HFF-Myc (cell line): ENCODE results near the gene PIEZO2.

ENCODE experiments used
- DNase-seq: peaks from one replicate; pipeline ENCODE4 v3.0.0-alpha.2; 2011; ENCODE audit warnings: low read depth; ENCODE audit errors: extremely low read depth
- H3K4me3 ChIP-seq: replicated peaks from 2 replicates; pipeline ENCODE4 v1.5.1; 2011; ENCODE audit warnings: low read depth, mild to moderate bottlenecking, control low read depth, low read length
- TF ChIP-seq, protein P1 (sequence below): IDR thresholded peaks from 2 replicates; pipeline ENCODE4 v1.5.1; 2012; ENCODE audit warnings: mild to moderate bottlenecking, low read depth, low read length, control low read depth; ENCODE audit errors: missing control alignments

The PIEZO2 gene

DNA sequence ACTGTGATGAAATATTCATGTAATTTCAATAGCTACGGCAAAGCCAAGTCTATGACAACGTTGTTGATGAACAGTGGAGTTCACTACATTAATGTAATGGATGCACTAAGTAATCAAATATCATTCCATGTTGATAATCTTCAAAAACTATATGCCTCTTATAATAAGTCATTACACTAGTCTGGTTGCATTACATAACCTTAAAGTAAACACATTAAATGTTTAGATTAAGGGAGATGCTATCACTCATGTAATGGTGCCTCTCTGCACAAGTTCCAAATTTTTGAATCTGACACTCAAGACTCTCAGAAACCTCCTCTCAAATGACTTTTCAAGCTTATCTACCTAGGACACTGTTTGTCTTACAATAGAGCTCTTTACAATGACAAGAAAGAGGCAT is 35.4 kb downstream of the PIEZO2 start:
- TF ChIP-seq, protein P1, sequence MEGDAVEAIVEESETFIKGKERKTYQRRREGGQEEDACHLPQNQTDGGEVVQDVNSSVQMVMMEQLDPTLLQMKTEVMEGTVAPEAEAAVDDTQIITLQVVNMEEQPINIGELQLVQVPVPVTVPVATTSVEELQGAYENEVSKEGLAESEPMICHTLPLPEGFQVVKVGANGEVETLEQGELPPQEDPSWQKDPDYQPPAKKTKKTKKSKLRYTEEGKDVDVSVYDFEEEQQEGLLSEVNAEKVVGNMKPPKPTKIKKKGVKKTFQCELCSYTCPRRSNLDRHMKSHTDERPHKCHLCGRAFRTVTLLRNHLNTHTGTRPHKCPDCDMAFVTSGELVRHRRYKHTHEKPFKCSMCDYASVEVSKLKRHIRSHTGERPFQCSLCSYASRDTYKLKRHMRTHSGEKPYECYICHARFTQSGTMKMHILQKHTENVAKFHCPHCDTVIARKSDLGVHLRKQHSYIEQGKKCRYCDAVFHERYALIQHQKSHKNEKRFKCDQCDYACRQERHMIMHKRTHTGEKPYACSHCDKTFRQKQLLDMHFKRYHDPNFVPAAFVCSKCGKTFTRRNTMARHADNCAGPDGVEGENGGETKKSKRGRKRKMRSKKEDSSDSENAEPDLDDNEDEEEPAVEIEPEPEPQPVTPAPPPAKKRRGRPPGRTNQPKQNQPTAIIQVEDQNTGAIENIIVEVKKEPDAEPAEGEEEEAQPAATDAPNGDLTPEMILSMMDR, result no peak
- H3K4me3 ChIP-seq, result no peak overlapping the region
- DNase-seq, result no peak

DNA sequence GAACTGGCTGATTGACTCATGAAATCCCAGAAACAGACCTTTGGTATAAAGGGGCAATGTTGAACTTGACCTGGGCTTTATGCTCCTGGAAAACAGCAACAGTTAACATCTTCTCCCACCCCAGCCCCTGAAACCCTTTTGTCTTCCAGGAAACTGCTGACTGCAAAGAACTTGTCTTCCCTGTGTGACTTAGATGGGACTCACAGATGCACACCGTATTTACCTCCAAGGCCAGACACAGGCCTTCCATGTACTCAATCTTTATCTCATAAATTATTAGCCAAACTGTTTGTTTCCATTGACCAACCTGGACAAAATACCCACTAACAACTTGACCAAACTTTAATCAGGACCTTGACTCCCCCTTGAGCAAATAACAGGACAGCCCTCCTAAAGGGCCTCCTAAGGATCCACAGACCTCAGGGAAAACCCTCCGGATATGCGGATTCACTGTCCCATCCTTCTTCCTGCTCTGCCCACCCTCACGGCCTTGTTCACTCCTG is 36.3 kb downstream of the PIEZO2 start:
- no peak overlapping the region for H3K4me3 ChIP-seq
- DNase-seq, result no peak
- TF ChIP-seq, protein P1, result no peak

DNA sequence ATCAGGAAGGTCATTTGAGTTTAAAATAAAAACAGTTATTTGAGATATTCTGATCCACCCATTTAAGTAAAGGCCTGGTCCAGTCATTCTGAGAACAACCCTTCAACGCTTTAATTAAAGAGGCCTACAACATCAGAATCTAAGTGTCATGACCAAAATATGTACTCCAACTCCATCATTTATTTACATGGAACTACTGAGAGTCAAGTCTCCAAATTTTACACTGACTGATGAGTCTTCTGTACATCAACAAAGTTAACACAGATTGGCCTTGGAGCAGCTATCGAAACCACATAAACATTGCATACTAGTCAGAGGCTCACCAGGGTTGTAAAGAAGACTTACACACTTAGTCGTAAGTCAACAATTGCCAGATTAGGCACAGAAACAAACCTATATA is 37.1 kb downstream of the PIEZO2 start:
- TF ChIP-seq, protein P1, result no peak
- H3K4me3 ChIP-seq, result no peak overlapping the region
- DNase-seq, result no peak

DNA sequence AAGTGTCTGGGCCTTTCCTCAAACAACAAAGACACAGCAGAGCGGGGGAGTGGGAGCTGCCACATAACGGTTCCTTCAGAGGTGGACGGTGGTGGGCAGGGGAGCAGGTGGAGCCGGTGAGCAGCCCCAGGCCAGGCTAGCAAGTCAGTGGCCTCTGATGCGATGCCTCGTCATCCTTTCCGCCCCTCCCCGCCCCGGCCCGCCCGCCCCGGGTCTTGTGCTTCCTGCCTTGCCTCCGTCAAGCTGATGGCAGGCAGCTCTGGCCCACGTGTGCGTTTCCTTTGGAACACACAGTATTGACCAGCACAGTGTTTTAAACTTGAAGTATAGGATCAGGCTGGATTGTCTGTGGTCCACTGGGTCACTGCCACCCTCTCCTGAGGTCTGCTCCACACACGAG is 38.9 kb downstream of the PIEZO2 start:
- DNase-seq, result no peak
- H3K4me3 ChIP-seq, result no peak overlapping the region
- TF ChIP-seq, protein P1, result no peak

DNA sequence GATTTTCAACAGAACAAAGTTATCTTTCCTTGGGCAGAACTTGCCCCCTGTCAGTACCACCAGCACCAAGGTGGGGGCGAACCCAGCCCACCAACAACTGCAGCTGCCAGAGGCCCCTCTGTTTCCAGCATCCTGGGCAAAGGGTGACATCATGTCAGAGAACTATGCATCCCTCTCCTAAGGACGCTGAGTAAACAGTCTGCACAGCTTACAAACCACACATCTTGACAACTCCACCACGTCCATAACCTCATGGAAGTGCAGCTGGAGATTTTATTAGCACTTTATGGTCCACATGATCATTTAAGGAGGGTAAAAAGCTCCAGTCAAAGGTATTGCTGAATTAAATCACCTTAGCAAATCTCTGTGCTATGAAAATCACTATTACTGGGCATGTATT is 40.4 kb downstream of the PIEZO2 start:
- no peak overlapping the region for H3K4me3 ChIP-seq
- DNase-seq, result no peak
- TF ChIP-seq, protein P1, result no peak

GRCh38 chr18:11106894-11107293 is 42.5 kb downstream of the PIEZO2 start:
- TF ChIP-seq, protein P1, result no peak
- no peak for DNase-seq
- H3K4me3 ChIP-seq, result no peak overlapping the region

- TF ChIP-seq, protein P1, result no peak
- no peak overlapping the region for H3K4me3 ChIP-seq
- DNase-seq, result no peak
Observed at GRCh38 chr18:11105463-11105862, 43.9 kb downstream of the PIEZO2 start.
